CD14-positive monocyte (primary cell): ENCODE results near the gene ESRRB. TPM values are rescaled to one million over a fixed set of nuclear protein-coding genes. Genes with fewer than 3 reads are reported as not detected.

Experiments
- DNase-seq, 3 donors: peaks; one replicate each; pipeline ENCODE4 v3.0.0-alpha.2; 2011 to 2022
- H2AFZ ChIP-seq: 2 replicates; pipeline ENCODE4 v1.6.0; 2012; ENCODE audit warnings: mild to moderate bottlenecking, low read depth, low read length, inconsistent platforms; ENCODE audit not compliant: insufficient read depth, poor library complexity, severe bottlenecking
- H3K27ac ChIP-seq, 2 donors: 1 replicate in 1 of 2; 2 replicates in 1 of 2; pipeline ENCODE4 v1.5.1; 2012 to 2013; ENCODE audit warnings: low read length in 2 of 2, control low read depth in 1 of 2, inconsistent platforms in 1 of 2, low read depth in 1 of 2, mild to moderate bottlenecking in 1 of 2
- H3K27me3 ChIP-seq, 2 donors: one replicate each; pipeline versions ENCODE4 v1.6.0 to v1.6.1; 2011 to 2013; ENCODE audit warnings: low read length in 2 of 2; ENCODE audit not compliant: control insufficient read depth in 2 of 2, insufficient read depth in 2 of 2
- H3K36me3 ChIP-seq, 2 donors: replicated peaks in 1 of 2; 1 replicate in 1 of 2; 2 replicates in 1 of 2; pipeline versions ENCODE4 v1.5.1 to v1.6.1; 2012 to 2013; ENCODE audit warnings: low read length in 2 of 2, control low read depth in 1 of 2, inconsistent platforms in 1 of 2, mild to moderate bottlenecking in 1 of 2; ENCODE audit not compliant: insufficient read depth in 2 of 2, control insufficient read depth in 1 of 2
- H3K4me1 ChIP-seq, 2 donors: 1 replicate in 1 of 2; 2 replicates in 1 of 2; pipeline versions ENCODE4 v1.5.1 to v1.6.1; 2012 to 2013; ENCODE audit warnings: low read length in 2 of 2, control low read depth in 1 of 2, inconsistent platforms in 1 of 2, mild to moderate bottlenecking in 1 of 2, moderate library complexity in 1 of 2; ENCODE audit not compliant: insufficient read depth in 2 of 2, control insufficient read depth in 1 of 2
- H3K4me2 ChIP-seq: replicated peaks from 2 replicates; pipeline ENCODE3; 2012; ENCODE audit warnings: low read length, moderate library complexity, mild to moderate bottlenecking; ENCODE audit not compliant: poor library complexity, severe bottlenecking; ENCODE audit errors: extremely low read depth
- H3K4me3 ChIP-seq, 3 experiments: fragments of 200-600 bp in 1 of 3; sonication (generic) in 1 of 3; replicated peaks in 1 of 3; 1 replicate in 2 of 3; 2 replicates in 1 of 3; pipeline ENCODE4 v1.5.1; 2011 to 2013; ENCODE audit warnings: low read length in 3 of 3, mild to moderate bottlenecking in 3 of 3, control low read depth in 2 of 3, low read depth in 2 of 3, inconsistent platforms in 1 of 3, moderate library complexity in 1 of 3
- H3K79me2 ChIP-seq: 2 replicates; pipeline ENCODE4 v1.6.0; 2012; ENCODE audit warnings: mild to moderate bottlenecking, control low read depth, inconsistent platforms, low read length, moderate library complexity; ENCODE audit not compliant: insufficient read depth
- H3K9ac ChIP-seq: 2 replicates; pipeline ENCODE4 v1.6.0; 2017; ENCODE audit warnings: low read length, mild to moderate bottlenecking; ENCODE audit not compliant: insufficient read depth, poor library complexity, severe bottlenecking
- H3K9me3 ChIP-seq, 2 donors: replicated peaks in 1 of 2; 1 replicate in 1 of 2; 2 replicates in 1 of 2; pipeline versions ENCODE4 v1.5.1 to v1.6.1; 2012 to 2013; ENCODE audit warnings: low read length in 2 of 2, control low read depth in 1 of 2; ENCODE audit not compliant: control insufficient read depth in 1 of 2, insufficient read depth in 1 of 2
- H4K20me1 ChIP-seq: 2 replicates; pipeline ENCODE4 v1.6.0; 2012; ENCODE audit warnings: mild to moderate bottlenecking, low read length, control low read depth, moderate library complexity; ENCODE audit not compliant: insufficient read depth
- H3K27ac Mint-ChIP-seq, 7 donors: one replicate each; pipeline ENCODE4 v1.8.0; 2020; ENCODE audit warnings: mild to moderate bottlenecking in 7 of 7, mixed read lengths in 7 of 7, moderate library complexity in 6 of 7, inconsistent platforms in 2 of 7
- H3K27me3 Mint-ChIP-seq, 3 donors: one replicate each; pipeline ENCODE4 v1.8.0; 2021 to 2022; ENCODE audit warnings: low read depth in 3 of 3, mild to moderate bottlenecking in 3 of 3, mixed read lengths in 3 of 3, moderate library complexity in 3 of 3, inconsistent platforms in 1 of 3
- H3K36me3 Mint-ChIP-seq, 2 donors: one replicate each; pipeline ENCODE4 v1.8.0; 2020; ENCODE audit warnings: mixed read lengths in 2 of 2, inconsistent platforms in 1 of 2, mild to moderate bottlenecking in 1 of 2
- H3K4me1 Mint-ChIP-seq: one replicate; pipeline ENCODE4 v1.8.0; 2020; ENCODE audit warnings: mild to moderate bottlenecking, mixed read lengths
- H3K4me3 Mint-ChIP-seq, 2 donors: one replicate each; pipeline ENCODE4 v1.8.0; 2020; ENCODE audit warnings: mild to moderate bottlenecking in 2 of 2, mixed read lengths in 2 of 2, moderate library complexity in 1 of 2
- H3K9me3 Mint-ChIP-seq, 7 donors: one replicate each; pipeline ENCODE4 v1.8.0; 2020 to 2022; ENCODE audit warnings: mixed read lengths in 7 of 7, mild to moderate bottlenecking in 6 of 7, moderate library complexity in 6 of 7, inconsistent platforms in 2 of 7
- WGBS: methylation state at CpG from one replicate; pipeline ENCODE4 v1.1.5; 2013; ENCODE audit warnings: missing lambda C conversion rate; ENCODE audit not compliant: insufficient coverage; 5-methylcytosine and 5-hydroxymethylcytosine counted together
- intact Hi-C, 2 donors: fragments of 100-400 bp; cut with micrococcal nuclease; formaldehyde crosslinking; loops; one replicate each; pipeline versions ENCODE4 v1.15.0 to v1.15.1; 2023
- polyA plus RNA-seq, 3 donors: library from polyadenylated mRNA; depleted of rRNA in 1 of 3; unstranded in 2 of 3; stranded (reverse) in 1 of 3; fragments of 300-500 nt in 2 of 3; fragments of >200 nt in 1 of 3; fragmentation: Illumina TruSeq in 2 of 3; gene quantifications; 1 replicate in 2 of 3; 2 replicates in 1 of 3; pipeline ENCODE4 v1.2.3, GENCODE V29; 2012 to 2021
- TF ChIP-seq, protein P1 (sequence below): fragments of 200-600 bp; IDR thresholded peaks from one replicate; pipeline ENCODE4 v1.8.0; 2022; ENCODE audit warnings: antibody characterized with exemption, mild to moderate bottlenecking

The ESRRB gene
- polyA plus RNA-seq, 3 donors = 0.03 TPM; not detected in 2

GRCh38 chr14:76413962-76414600 is 38.1 kb downstream of the ESRRB start:
- no peak overlapping the region for H3K4me3 ChIP-seq
- Mint-ChIP-seq H3K4me1 (peaks cover 3% of the 10 kb centered on the region), H3K27me3 (peaks cover 27 to 52% (median 35%) of the 10 kb centered on the region in 3 donors), H3K4me3 (peak overlapping the region in 1 of 2 donors; percentile 75), H3K36me3 (peaks cover 0 to 5% of the 10 kb centered on the region in 2 donors), H3K9me3 (no peaks in the 10 kb centered on the region), H3K27ac (no peak overlapping the region)
- no peaks in the 10 kb centered on the region for H4K20me1 ChIP-seq
- peaks cover 0 to 4% of the 10 kb centered on the region in 2 donors for H3K9me3 ChIP-seq
- intact Hi-C loops = no loop called here
- H3K9ac ChIP-seq = no peak overlapping the region
- H3K4me1 ChIP-seq = no peaks in the 10 kb centered on the region
- no peaks in the 10 kb centered on the region for H3K79me2 ChIP-seq
- H3K27ac ChIP-seq = no peak overlapping the region
- TF ChIP-seq, protein P1, sequence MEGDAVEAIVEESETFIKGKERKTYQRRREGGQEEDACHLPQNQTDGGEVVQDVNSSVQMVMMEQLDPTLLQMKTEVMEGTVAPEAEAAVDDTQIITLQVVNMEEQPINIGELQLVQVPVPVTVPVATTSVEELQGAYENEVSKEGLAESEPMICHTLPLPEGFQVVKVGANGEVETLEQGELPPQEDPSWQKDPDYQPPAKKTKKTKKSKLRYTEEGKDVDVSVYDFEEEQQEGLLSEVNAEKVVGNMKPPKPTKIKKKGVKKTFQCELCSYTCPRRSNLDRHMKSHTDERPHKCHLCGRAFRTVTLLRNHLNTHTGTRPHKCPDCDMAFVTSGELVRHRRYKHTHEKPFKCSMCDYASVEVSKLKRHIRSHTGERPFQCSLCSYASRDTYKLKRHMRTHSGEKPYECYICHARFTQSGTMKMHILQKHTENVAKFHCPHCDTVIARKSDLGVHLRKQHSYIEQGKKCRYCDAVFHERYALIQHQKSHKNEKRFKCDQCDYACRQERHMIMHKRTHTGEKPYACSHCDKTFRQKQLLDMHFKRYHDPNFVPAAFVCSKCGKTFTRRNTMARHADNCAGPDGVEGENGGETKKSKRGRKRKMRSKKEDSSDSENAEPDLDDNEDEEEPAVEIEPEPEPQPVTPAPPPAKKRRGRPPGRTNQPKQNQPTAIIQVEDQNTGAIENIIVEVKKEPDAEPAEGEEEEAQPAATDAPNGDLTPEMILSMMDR = no peak
- DNase-seq = no peak
- H3K36me3 ChIP-seq = no peaks in the 10 kb centered on the region
- WGBS = 2% methylated on average over 7 of the region's 36 CpGs
- H2AFZ ChIP-seq = no peak overlapping the region
- H3K4me2 ChIP-seq = no peak overlapping the region
- H3K27me3 ChIP-seq = peaks cover 8 to 30% of the 10 kb centered on the region in 2 donors

DNA sequence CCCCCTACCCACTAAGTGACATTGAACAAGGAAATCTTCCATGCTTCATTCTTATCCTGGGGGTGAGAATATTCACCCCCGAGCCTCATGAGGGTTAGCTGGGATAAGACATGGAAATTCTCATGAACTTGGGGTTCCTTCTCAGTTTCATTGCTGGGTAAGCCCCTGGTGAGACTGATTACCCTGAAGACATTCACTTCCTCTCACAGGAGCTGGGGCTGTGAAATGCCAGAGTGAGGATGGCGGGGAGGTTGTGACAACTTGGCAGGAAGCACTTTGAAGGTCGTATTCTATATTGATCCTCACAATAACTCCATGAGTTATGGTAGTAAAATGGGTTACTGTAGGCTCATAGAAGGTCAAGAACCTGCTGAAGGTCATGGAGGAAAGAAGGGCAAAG is 43.5 kb downstream of the ESRRB start:
- Mint-ChIP-seq H3K4me1 (no peaks in the 10 kb centered on the region), H3K4me3 (no peak overlapping the region), H3K27me3 (peaks cover 14 to 26% (median 17%) of the 10 kb centered on the region in 3 donors), H3K9me3 (no peaks in the 10 kb centered on the region), H3K36me3 (no peaks in the 10 kb centered on the region), H3K27ac (no peak overlapping the region)
- Histone ChIP-seq H3K9ac (no peak overlapping the region), H3K9me3 (no peaks in the 10 kb centered on the region), H3K27ac (no peak overlapping the region), H3K4me1 (no peaks in the 10 kb centered on the region), H2AFZ (no peak overlapping the region), H3K27me3 (peaks cover 0 to 12% of the 10 kb centered on the region in 2 donors), H3K79me2 (no peaks in the 10 kb centered on the region), H4K20me1 (no peaks in the 10 kb centered on the region), H3K4me2 (no peak overlapping the region), H3K36me3 (no peaks in the 10 kb centered on the region), H3K4me3 (no peak overlapping the region)
- intact Hi-C loops = no loop called here
- TF ChIP-seq, protein P1 = no peak
- DNase-seq = no peak
- no CpG with 5 or more reads among the region's 3 CpGs for WGBS
